Neural progenitor cell (in vitro differentiated cells): ENCODE measurements around the gene KRTAP5-6. TPM values are rescaled to one million over a fixed set of nuclear protein-coding genes. Genes with fewer than 3 reads are reported as not detected.

ENCODE experiments used
- DNase-seq: peaks from one replicate; pipeline ENCODE4 v3.0.0-alpha.2; 2016; ENCODE audit warnings: low spot score
- H2AFZ ChIP-seq: fragments of 200-600 bp; sonication (generic); replicated peaks from 2 replicates; pipeline ENCODE4 v1.6.1; 2016; ENCODE audit warnings: antibody characterized with exemption
- H3F3A ChIP-seq: fragments of 200-600 bp; sonication (generic); 2 replicates; pipeline ENCODE4 v1.6.1; 2016; ENCODE audit warnings: antibody characterized with exemption, low read depth
- H3K27ac ChIP-seq: fragments of 200-600 bp; sonication (generic); 2 replicates; pipeline ENCODE4 v1.5.1; 2016; ENCODE audit warnings: mild to moderate bottlenecking
- H3K27me3 ChIP-seq: fragments of 200-600 bp; sonication (generic); 2 replicates; pipeline ENCODE4 v1.6.1; 2016; ENCODE audit warnings: mild to moderate bottlenecking, moderate library complexity
- H3K36me3 ChIP-seq: fragments of 200-600 bp; sonication (generic); 2 replicates; pipeline ENCODE4 v1.5.1; 2016
- H3K4me1 ChIP-seq: fragments of 200-600 bp; sonication (generic); 2 replicates; pipeline ENCODE4 v1.6.1; 2016; ENCODE audit warnings: mixed run types
- H3K4me2 ChIP-seq: fragments of 200-600 bp; sonication (generic); 2 replicates; pipeline ENCODE4 v1.6.1; 2016
- H3K4me3 ChIP-seq: fragments of 200-600 bp; sonication (generic); 2 replicates; pipeline ENCODE4 v1.5.1; 2016
- H3K79me2 ChIP-seq: fragments of 200-600 bp; sonication (generic); 2 replicates; pipeline ENCODE4 v1.6.1; 2016; ENCODE audit warnings: low read depth
- H3K9ac ChIP-seq: fragments of 200-600 bp; sonication (generic); 2 replicates; pipeline ENCODE4 v1.6.1; 2016
- H3K9me3 ChIP-seq: fragments of 200-600 bp; sonication (generic); 2 replicates; pipeline ENCODE4 v1.5.1; 2016; ENCODE audit warnings: low read depth
- H4K20me1 ChIP-seq: fragments of 200-600 bp; sonication (generic); 2 replicates; pipeline ENCODE4 v1.6.1; 2016; ENCODE audit warnings: low read depth
- H3K27ac Mint-ChIP-seq: 3 replicates; pipeline ENCODE4 v1.8.0; 2021; ENCODE audit warnings: mixed read lengths
- H3K27me3 Mint-ChIP-seq: 2 replicates; pipeline ENCODE4 v1.8.0; 2022; ENCODE audit warnings: low read depth, mild to moderate bottlenecking, inconsistent platforms, moderate library complexity, mixed read lengths; ENCODE audit not compliant: insufficient read depth
- H3K36me3 Mint-ChIP-seq: 3 replicates; pipeline ENCODE4 v1.8.0; 2021; ENCODE audit warnings: mixed read lengths
- H3K4me1 Mint-ChIP-seq: 3 replicates; pipeline ENCODE4 v1.8.0; 2021; ENCODE audit warnings: mixed read lengths
- H3K4me3 Mint-ChIP-seq: 3 replicates; pipeline ENCODE4 v1.8.0; 2021; ENCODE audit warnings: mild to moderate bottlenecking, moderate library complexity, mixed read lengths
- H3K9me3 Mint-ChIP-seq: 3 replicates; pipeline ENCODE4 v1.8.0; 2020; ENCODE audit warnings: mixed read lengths
- EZH2 ChIP-seq: fragments of 200-600 bp; sonication (generic); IDR thresholded peaks from 2 replicates; pipeline ENCODE4 v1.6.1; 2017; ENCODE audit warnings: antibody characterized with exemption, mild to moderate bottlenecking, moderate library complexity
- EZH2phosphoT487 ChIP-seq: fragments of 200-600 bp; sonication (generic); IDR thresholded peaks from 2 replicates; pipeline ENCODE4 v1.6.1; 2017; ENCODE audit warnings: antibody characterized with exemption
- total RNA-seq: library from RNA; depleted of rRNA; stranded (reverse); fragments of >200 nt; gene quantifications from 2 replicates; pipeline ENCODE4 v1.2.3, GENCODE V29; 2015; ENCODE audit warnings: low replicate concordance
- TF ChIP-seq, protein P1 (sequence below): fragments of 200-600 bp; sonication (generic); IDR thresholded peaks from 2 replicates; pipeline ENCODE4 v1.5.1; 2017; ENCODE audit warnings: antibody characterized with exemption, mild to moderate bottlenecking

Gene KRTAP5-6
- total RNA-seq, 1 donor from 2014 or later = not detected

DNA sequence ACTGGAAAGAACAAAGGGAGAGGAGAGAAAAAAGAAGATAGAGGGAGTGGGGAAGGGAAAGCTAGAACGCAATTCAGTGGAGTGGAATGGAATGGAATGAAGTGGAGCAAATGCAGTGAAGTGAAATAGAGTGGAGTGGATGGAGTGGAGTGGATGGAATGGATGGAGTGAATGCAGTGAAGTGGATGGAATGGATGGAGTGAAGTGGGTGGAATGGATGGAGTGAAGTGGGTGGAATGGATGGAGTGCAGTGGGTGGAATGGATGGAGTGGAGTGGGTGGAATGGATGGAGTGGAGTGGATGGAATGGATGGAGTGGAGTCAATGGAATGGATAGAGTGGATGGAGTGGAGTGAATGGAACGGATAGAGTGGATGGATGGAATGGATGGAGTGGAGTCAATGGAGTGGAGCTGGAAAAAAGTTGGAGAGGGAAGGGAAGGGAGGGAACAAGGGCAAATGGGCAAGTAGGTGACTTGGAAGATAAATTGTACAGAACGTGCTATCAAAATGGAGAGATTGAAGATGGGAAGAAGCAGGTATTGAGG is 39.5 kb downstream of the KRTAP5-6 start:
- H3K9me3 ChIP-seq = no peaks in the 10 kb centered on the region
- DNase-seq = no peak
- H3K4me3 ChIP-seq = no peak overlapping the region
- H4K20me1 ChIP-seq = no peaks in the 10 kb centered on the region
- Mint-ChIP-seq H3K27me3 (peaks cover 13% of the 10 kb centered on the region), H3K4me3 (no peak overlapping the region), H3K27ac (no peak overlapping the region), H3K9me3 (peaks cover 16% of the 10 kb centered on the region), H3K36me3 (no peaks in the 10 kb centered on the region), H3K4me1 (peaks cover 9% of the 10 kb centered on the region)
- peaks cover under 1% of the 10 kb centered on the region for H3F3A ChIP-seq
- H3K36me3 ChIP-seq = no peaks in the 10 kb centered on the region
- TF ChIP-seq, protein P1, sequence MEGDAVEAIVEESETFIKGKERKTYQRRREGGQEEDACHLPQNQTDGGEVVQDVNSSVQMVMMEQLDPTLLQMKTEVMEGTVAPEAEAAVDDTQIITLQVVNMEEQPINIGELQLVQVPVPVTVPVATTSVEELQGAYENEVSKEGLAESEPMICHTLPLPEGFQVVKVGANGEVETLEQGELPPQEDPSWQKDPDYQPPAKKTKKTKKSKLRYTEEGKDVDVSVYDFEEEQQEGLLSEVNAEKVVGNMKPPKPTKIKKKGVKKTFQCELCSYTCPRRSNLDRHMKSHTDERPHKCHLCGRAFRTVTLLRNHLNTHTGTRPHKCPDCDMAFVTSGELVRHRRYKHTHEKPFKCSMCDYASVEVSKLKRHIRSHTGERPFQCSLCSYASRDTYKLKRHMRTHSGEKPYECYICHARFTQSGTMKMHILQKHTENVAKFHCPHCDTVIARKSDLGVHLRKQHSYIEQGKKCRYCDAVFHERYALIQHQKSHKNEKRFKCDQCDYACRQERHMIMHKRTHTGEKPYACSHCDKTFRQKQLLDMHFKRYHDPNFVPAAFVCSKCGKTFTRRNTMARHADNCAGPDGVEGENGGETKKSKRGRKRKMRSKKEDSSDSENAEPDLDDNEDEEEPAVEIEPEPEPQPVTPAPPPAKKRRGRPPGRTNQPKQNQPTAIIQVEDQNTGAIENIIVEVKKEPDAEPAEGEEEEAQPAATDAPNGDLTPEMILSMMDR = no peak
- no peak for TF ChIP-seq EZH2
- no peak for TF ChIP-seq EZH2phosphoT487
- H3K4me2 ChIP-seq = no peak overlapping the region
- H3K4me1 ChIP-seq = peaks cover 3% of the 10 kb centered on the region
- H3K9ac ChIP-seq = no peak overlapping the region
- H3K27ac ChIP-seq = no peak overlapping the region
- peaks cover 79% of the 10 kb centered on the region for H3K27me3 ChIP-seq
- H3K79me2 ChIP-seq = no peaks in the 10 kb centered on the region
- no peak overlapping the region for H2AFZ ChIP-seq

DNA sequence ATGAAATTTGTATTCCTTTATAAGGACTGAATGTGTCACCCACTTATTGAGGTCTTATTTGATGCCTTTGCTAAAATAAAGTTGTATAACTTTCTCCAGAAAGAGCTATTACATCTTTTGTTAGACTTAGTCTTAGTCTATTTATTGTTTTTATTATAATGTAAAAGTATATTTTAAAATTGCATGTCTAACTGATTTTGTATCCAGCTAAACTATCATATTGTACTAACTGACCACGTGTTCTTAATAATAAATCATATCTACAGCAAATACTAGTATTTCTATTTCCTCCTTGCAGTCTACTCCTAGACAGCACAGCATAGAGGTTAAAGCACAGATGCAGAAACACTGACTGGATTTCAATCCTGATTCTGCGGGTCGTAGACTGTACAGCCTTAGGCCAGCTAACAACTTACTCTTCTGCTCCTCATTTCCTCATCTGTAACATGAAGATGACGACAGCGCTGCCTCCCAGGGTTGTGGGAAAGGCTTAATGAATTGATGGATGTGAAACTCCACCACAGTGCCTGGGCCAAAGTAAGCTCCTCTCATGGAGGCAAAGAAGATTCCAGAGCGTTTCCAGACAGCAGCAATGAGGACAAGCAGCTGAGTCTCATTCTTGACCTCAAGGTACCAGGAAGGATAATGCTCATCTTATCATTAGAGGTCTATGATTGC is 40.2 kb downstream of the KRTAP5-6 start:
- H3K9me3 Mint-ChIP-seq = peaks cover 16% of the 10 kb centered on the region
- H3K4me1 Mint-ChIP-seq = peaks cover 2% of the 10 kb centered on the region

DNA sequence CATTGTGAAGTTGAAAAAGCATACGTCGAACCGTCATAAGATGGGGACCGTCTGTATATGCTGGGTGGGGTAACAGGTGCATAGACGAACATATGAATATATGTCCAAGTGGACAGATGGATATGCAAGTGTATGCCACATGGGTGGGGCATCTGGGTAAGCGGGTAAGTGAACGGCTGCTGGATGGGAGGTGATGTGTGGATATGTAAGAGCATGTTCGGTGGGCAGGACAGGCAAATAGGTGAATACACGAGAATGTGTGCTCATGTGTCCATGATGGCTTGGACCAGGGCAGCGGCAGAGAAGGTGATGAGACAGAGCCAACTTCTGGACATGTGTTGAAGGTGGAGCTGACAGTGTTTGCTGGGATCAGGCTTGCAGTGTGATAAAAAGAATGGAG is 41.4 kb downstream of the KRTAP5-6 start:
- Histone ChIP-seq H3K4me1 (no peaks in the 10 kb centered on the region), H3K36me3 (no peaks in the 10 kb centered on the region), H3K27me3 (peaks cover 88% of the 10 kb centered on the region), H3K9me3 (no peaks in the 10 kb centered on the region), H3K4me3 (no peak overlapping the region), H3K79me2 (no peaks in the 10 kb centered on the region), H3F3A (no peaks in the 10 kb centered on the region), H2AFZ (no peak overlapping the region), H3K4me2 (no peak overlapping the region), H3K9ac (no peak overlapping the region), H4K20me1 (no peaks in the 10 kb centered on the region), H3K27ac (no peak overlapping the region)
- no peak for TF ChIP-seq EZH2phosphoT487
- no peak for TF ChIP-seq EZH2
- TF ChIP-seq, protein P1 = no peak
- Mint-ChIP-seq H3K9me3 (peaks cover 16% of the 10 kb centered on the region), H3K36me3 (no peaks in the 10 kb centered on the region), H3K27me3 (peaks cover 11% of the 10 kb centered on the region), H3K4me1 (no peaks in the 10 kb centered on the region), H3K4me3 (no peak overlapping the region), H3K27ac (no peak overlapping the region)
- DNase-seq = no peak

More for the DNA sequence above, 40.2 kb downstream of the KRTAP5-6 start:
- no peaks in the 10 kb centered on the region for H3K9me3 ChIP-seq
- no peak overlapping the region for H3K4me2 ChIP-seq
- no peaks in the 10 kb centered on the region for H4K20me1 ChIP-seq
- H3K27me3 ChIP-seq = peaks cover 86% of the 10 kb centered on the region
- no peak overlapping the region for H3K4me3 ChIP-seq
- H3K79me2 ChIP-seq = no peaks in the 10 kb centered on the region
- no peak for DNase-seq
- TF ChIP-seq, protein P1 = no peak
- no peak for TF ChIP-seq EZH2
- TF ChIP-seq EZH2phosphoT487 = no peak
- Mint-ChIP-seq H3K4me3 (no peak overlapping the region), H3K36me3 (no peaks in the 10 kb centered on the region), H3K27ac (no peak overlapping the region), H3K27me3 (peaks cover 11% of the 10 kb centered on the region)
- no peaks in the 10 kb centered on the region for H3F3A ChIP-seq
- H3K4me1 ChIP-seq = peaks cover under 1% of the 10 kb centered on the region
- H3K27ac ChIP-seq = no peak overlapping the region
- H2AFZ ChIP-seq = no peak overlapping the region
- H3K9ac ChIP-seq = no peak overlapping the region
- no peaks in the 10 kb centered on the region for H3K36me3 ChIP-seq
